IMR-90 (cell line): ENCODE measurements around the gene B3GALT4.

Source experiments
- BHLHE40 ChIP-seq: fragments of 150-350 bp; IDR thresholded peaks from 2 replicates; pipeline ENCODE4 v1.6.1; 2016; ENCODE audit warnings: mild to moderate bottlenecking, low read depth, low read length
- CEBPB ChIP-seq: IDR thresholded peaks from 2 replicates; pipeline ENCODE4 v1.6.1; 2012; ENCODE audit warnings: low read depth, low read length, improper control_type of control experiment
- MAFK ChIP-seq: IDR thresholded peaks from 2 replicates; pipeline ENCODE4 v1.6.1; 2012; ENCODE audit warnings: low read depth, low read length, improper control_type of control experiment
- MAZ ChIP-seq: IDR thresholded peaks from 2 replicates; pipeline ENCODE4 v1.6.1; 2012; ENCODE audit warnings: low read depth, mild to moderate bottlenecking, low read length, improper control_type of control experiment, moderate library complexity, borderline replicate concordance
- MXI1 ChIP-seq: IDR thresholded peaks from 2 replicates; pipeline ENCODE4 v1.6.1; 2012; ENCODE audit warnings: low read depth, mild to moderate bottlenecking, low read length, moderate library complexity, borderline replicate concordance
- POLR2A ChIP-seq: IDR thresholded peaks from 2 replicates; pipeline ENCODE4 v1.6.1; 2012; ENCODE audit warnings: mild to moderate bottlenecking, low read depth, low read length
- RFX5 ChIP-seq: IDR thresholded peaks from 2 replicates; pipeline ENCODE4 v1.8.0; 2012; ENCODE audit warnings: low read depth, mild to moderate bottlenecking, low read length, moderate library complexity
- SMC3 ChIP-seq: fragments of 150-350 bp; IDR thresholded peaks from 2 replicates; pipeline ENCODE4 v1.6.1; 2016; ENCODE audit warnings: low read depth, mild to moderate bottlenecking, antibody characterized with exemption, low read length, moderate library complexity
- TF ChIP-seq, protein P1 (sequence below): conservative IDR thresholded peaks from 2 replicates; pipeline ENCODE4 v1.5.1; 2012; ENCODE audit warnings: mild to moderate bottlenecking, low read depth, low read length, improper control_type of control experiment

DNA sequence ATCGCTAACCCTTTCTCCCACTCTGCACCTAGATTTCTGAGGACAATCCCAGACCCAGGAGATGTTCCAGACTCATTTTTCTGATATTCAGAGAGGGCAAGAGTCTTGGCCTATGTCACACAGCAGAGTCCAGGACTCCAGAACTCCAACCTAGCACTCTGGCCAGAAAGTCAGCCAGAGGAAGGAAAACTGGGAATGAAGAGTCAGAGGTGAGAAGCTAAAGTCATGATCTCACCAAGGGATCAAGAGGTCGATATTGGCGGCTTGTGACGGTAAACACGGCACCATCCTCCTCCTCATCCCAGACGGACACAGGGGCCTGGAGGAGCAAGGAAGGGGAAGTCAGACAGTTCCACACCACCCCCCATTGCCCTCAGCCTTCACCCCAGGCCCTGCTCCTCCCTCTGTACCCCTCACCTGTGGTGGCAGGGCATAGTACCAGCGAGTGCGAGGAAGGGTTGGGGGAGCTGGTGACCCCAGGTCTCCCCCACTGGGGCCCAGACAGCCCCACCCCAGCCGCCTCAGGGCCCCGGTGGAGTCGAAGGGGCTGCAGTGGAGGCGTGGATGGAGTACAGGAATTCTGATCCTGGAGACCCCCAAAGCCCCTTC lies 20.0 kb downstream of the B3GALT4 start:
- TF ChIP-seq POLR2A: no peak
- TF ChIP-seq, protein P1, sequence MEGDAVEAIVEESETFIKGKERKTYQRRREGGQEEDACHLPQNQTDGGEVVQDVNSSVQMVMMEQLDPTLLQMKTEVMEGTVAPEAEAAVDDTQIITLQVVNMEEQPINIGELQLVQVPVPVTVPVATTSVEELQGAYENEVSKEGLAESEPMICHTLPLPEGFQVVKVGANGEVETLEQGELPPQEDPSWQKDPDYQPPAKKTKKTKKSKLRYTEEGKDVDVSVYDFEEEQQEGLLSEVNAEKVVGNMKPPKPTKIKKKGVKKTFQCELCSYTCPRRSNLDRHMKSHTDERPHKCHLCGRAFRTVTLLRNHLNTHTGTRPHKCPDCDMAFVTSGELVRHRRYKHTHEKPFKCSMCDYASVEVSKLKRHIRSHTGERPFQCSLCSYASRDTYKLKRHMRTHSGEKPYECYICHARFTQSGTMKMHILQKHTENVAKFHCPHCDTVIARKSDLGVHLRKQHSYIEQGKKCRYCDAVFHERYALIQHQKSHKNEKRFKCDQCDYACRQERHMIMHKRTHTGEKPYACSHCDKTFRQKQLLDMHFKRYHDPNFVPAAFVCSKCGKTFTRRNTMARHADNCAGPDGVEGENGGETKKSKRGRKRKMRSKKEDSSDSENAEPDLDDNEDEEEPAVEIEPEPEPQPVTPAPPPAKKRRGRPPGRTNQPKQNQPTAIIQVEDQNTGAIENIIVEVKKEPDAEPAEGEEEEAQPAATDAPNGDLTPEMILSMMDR: no peak
- no peak for TF ChIP-seq MAFK
- no peak for TF ChIP-seq CEBPB
- no peak for TF ChIP-seq SMC3
- no peak for TF ChIP-seq MXI1
- TF ChIP-seq RFX5: no peak
- TF ChIP-seq MAZ: no peak
- TF ChIP-seq BHLHE40: no peak
